H9 (cell line): ENCODE data around the gene FHIT. TPM values are rescaled to one million over a fixed set of nuclear protein-coding genes. Genes with fewer than 3 reads are reported as not detected.

Experiments
- DNase-seq: peaks from one replicate; pipeline ENCODE4 v3.0.0-alpha.2; 2017
- H2AFZ ChIP-seq: one replicate; pipeline ENCODE4 v1.6.1; 2013; ENCODE audit warnings: mild to moderate bottlenecking, low read length, control low read depth, moderate library complexity
- H2AK5ac ChIP-seq: 2 replicates; pipeline ENCODE4 v1.6.1; 2013; ENCODE audit warnings: low read length, control low read depth, mixed read lengths; ENCODE audit not compliant: insufficient read length
- H2BK120ac ChIP-seq: one replicate; pipeline ENCODE4 v1.6.1; 2013; ENCODE audit warnings: low read depth, mild to moderate bottlenecking, low read length, control low read depth, inconsistent platforms; ENCODE audit not compliant: poor library complexity, severe bottlenecking
- H2BK12ac ChIP-seq: 2 replicates; pipeline ENCODE4 v1.6.1; 2013; ENCODE audit warnings: low read length, control low read depth, mixed read lengths, low read depth; ENCODE audit not compliant: insufficient read length
- H2BK15ac ChIP-seq: 2 replicates; pipeline ENCODE4 v1.6.1; 2013; ENCODE audit warnings: low read depth, low read length, control low read depth
- H2BK20ac ChIP-seq: one replicate; pipeline ENCODE4 v1.6.1; 2013; ENCODE audit warnings: low read depth, mild to moderate bottlenecking, low read length, control low read depth, inconsistent platforms; ENCODE audit not compliant: poor library complexity, severe bottlenecking
- H2BK5ac ChIP-seq: 2 replicates; pipeline ENCODE4 v1.6.1; 2013; ENCODE audit warnings: low read length, control low read depth, mixed read lengths; ENCODE audit not compliant: insufficient read length
- H3K14ac ChIP-seq: 2 replicates; pipeline ENCODE4 v1.6.1; 2013; ENCODE audit warnings: low read length, control low read depth; ENCODE audit not compliant: insufficient read depth
- H3K18ac ChIP-seq: 2 replicates; pipeline ENCODE4 v1.6.1; 2013; ENCODE audit warnings: low read depth, mild to moderate bottlenecking, mixed read lengths, low read length, control low read depth; ENCODE audit not compliant: insufficient read length
- H3K23ac ChIP-seq: 2 replicates; pipeline ENCODE4 v1.6.1; 2013; ENCODE audit warnings: low read length, control low read depth, mixed read lengths, low read depth; ENCODE audit not compliant: insufficient read length
- H3K23me2 ChIP-seq: 2 replicates; pipeline ENCODE4 v1.6.1; 2013; ENCODE audit warnings: low read depth, mild to moderate bottlenecking, mixed read lengths, low read length, control low read depth; ENCODE audit not compliant: insufficient read length, poor library complexity, severe bottlenecking
- H3K27ac ChIP-seq: 2 replicates; pipeline ENCODE4 v1.5.1; 2013; ENCODE audit warnings: low read length, control low read depth, mixed read lengths, low read depth; ENCODE audit not compliant: insufficient read length
- H3K27me3 ChIP-seq: 2 replicates; pipeline ENCODE4 v1.6.1; 2013; ENCODE audit warnings: low read length, control low read depth, inconsistent platforms; ENCODE audit not compliant: insufficient read depth
- H3K4ac ChIP-seq: 2 replicates; pipeline ENCODE4 v1.6.1; 2013; ENCODE audit warnings: low read depth, mild to moderate bottlenecking, control low read depth, inconsistent platforms, low read length, moderate library complexity
- H3K4me1 ChIP-seq: 2 replicates; pipeline ENCODE4 v1.6.1; 2013; ENCODE audit warnings: low read length, control low read depth, inconsistent platforms; ENCODE audit not compliant: insufficient read depth
- H3K4me2 ChIP-seq: 2 replicates; pipeline ENCODE4 v1.6.1; 2013; ENCODE audit warnings: low read length, control low read depth, mixed read lengths; ENCODE audit not compliant: insufficient read length, insufficient read depth
- H3K56ac ChIP-seq: 2 replicates; pipeline ENCODE4 v1.6.1; 2013; ENCODE audit warnings: low read depth, mild to moderate bottlenecking, mixed read lengths, low read length, control low read depth; ENCODE audit not compliant: insufficient read length
- H3K79me1 ChIP-seq: 2 replicates; pipeline ENCODE4 v1.6.1; 2013; ENCODE audit warnings: low read depth, mild to moderate bottlenecking, moderate library complexity, low read length, control low read depth, inconsistent platforms; ENCODE audit not compliant: insufficient read depth, poor library complexity, severe bottlenecking
- H3K79me2 ChIP-seq: 2 replicates; pipeline ENCODE4 v1.6.1; 2013; ENCODE audit warnings: low read length, control low read depth, inconsistent platforms; ENCODE audit not compliant: insufficient read depth
- H3K9ac ChIP-seq: 2 replicates; pipeline ENCODE4 v1.6.1; 2013; ENCODE audit warnings: low read length, control low read depth, mixed read lengths; ENCODE audit not compliant: insufficient read length; ENCODE audit errors: extremely low read depth
- H3K9me3 ChIP-seq: one replicate; pipeline ENCODE4 v1.6.1; 2013; ENCODE audit warnings: low read depth, low read length, inconsistent platforms; ENCODE audit not compliant: control insufficient read depth
- H3T11ph ChIP-seq: one replicate; pipeline ENCODE4 v1.6.1; 2013; ENCODE audit warnings: mild to moderate bottlenecking, low read length, control low read depth, inconsistent platforms
- H4K20me1 ChIP-seq: one replicate; pipeline ENCODE4 v1.6.1; 2013; ENCODE audit not compliant: control insufficient read depth, insufficient read length, insufficient read depth
- H4K5ac ChIP-seq: 2 replicates; pipeline ENCODE4 v1.6.1; 2013; ENCODE audit warnings: low read depth, mild to moderate bottlenecking, mixed read lengths, low read length, control low read depth; ENCODE audit not compliant: insufficient read length
- H4K8ac ChIP-seq: replicated peaks from 2 replicates; pipeline ENCODE4 v1.6.1; 2013; ENCODE audit warnings: low read length, control low read depth, mixed read lengths, low read depth; ENCODE audit not compliant: insufficient read length
- H4K91ac ChIP-seq: 2 replicates; pipeline ENCODE4 v1.6.1; 2013; ENCODE audit warnings: low read depth, mild to moderate bottlenecking, moderate library complexity, mixed read lengths, low read length, control low read depth; ENCODE audit not compliant: insufficient read length
- H3K27ac Mint-ChIP-seq, 3 experiments: 2 replicates in 2 of 3; 3 replicates in 1 of 3; pipeline ENCODE4 v1.8.0; 2020 to 2021; ENCODE audit warnings: mixed read lengths in 3 of 3, mild to moderate bottlenecking in 1 of 3, moderate library complexity in 1 of 3
- H3K27me3 Mint-ChIP-seq: 2 replicates; pipeline ENCODE4 v1.8.0; 2021; ENCODE audit warnings: low read depth, mild to moderate bottlenecking, moderate library complexity, mixed read lengths
- H3K36me3 Mint-ChIP-seq, 3 experiments: 2 replicates in 2 of 3; 3 replicates in 1 of 3; pipeline ENCODE4 v1.8.0; 2020 to 2021; ENCODE audit warnings: low read depth in 3 of 3, mixed read lengths in 3 of 3; ENCODE audit not compliant: insufficient read depth in 1 of 3
- H3K4me1 Mint-ChIP-seq, 2 experiments: 2 replicates each; pipeline ENCODE4 v1.8.0; 2020; ENCODE audit warnings: mixed read lengths in 2 of 2
- H3K4me3 Mint-ChIP-seq, 2 experiments: 2 replicates in 1 of 2; 3 replicates in 1 of 2; pipeline ENCODE4 v1.8.0; 2020 to 2021; ENCODE audit warnings: mild to moderate bottlenecking in 2 of 2, mixed read lengths in 2 of 2, moderate library complexity in 1 of 2
- H3K9me3 Mint-ChIP-seq, 2 experiments: 2 replicates in 1 of 2; 3 replicates in 1 of 2; pipeline ENCODE4 v1.8.0; 2020; ENCODE audit warnings: mild to moderate bottlenecking in 2 of 2, mixed read lengths in 2 of 2, moderate library complexity in 1 of 2
- CTCF ChIP-seq: fragments of 200-600 bp; sonication (generic); conservative IDR thresholded peaks from 3 replicates; pipeline ENCODE4 v1.8.0; 2021; ENCODE audit warnings: antibody characterized with exemption, mild to moderate bottlenecking
- WGBS: extraction: QIAGEN DNeasy Blood & Tissue Kit; methylation state at CpG from one replicate; pipeline ENCODE4 v1.1.7; 2013; ENCODE audit warnings: missing lambda C conversion rate, low lambda C conversion rate, mixed read lengths; ENCODE audit not compliant: insufficient read length; ENCODE audit errors: extremely low coverage; 5-methylcytosine and 5-hydroxymethylcytosine counted together
- total RNA-seq: library from RNA; stranded (reverse); gene quantifications from 2 replicates; pipeline ENCODE4 v1.2.1, GENCODE V29; 2021

Gene FHIT
- total RNA-seq, 1 experiment from 2014 or later: 3.0 TPM

- no peak overlapping the region for H3K18ac ChIP-seq
- H3K4me2 ChIP-seq: no peak overlapping the region
- H2BK20ac ChIP-seq: no peak overlapping the region
- no peak overlapping the region for H2AK5ac ChIP-seq
- no peak overlapping the region for H3K4ac ChIP-seq
- Mint-ChIP-seq H3K4me3 (no peak overlapping the region), H3K27ac (no peak overlapping the region), H3K36me3 (peaks cover 0 to 5% (median 3%) of the 10 kb centered on the region in 3 experiments; a peak in 6 of 7 replicates), H3K9me3 (peaks cover 4 to 6% of the 10 kb centered on the region in 2 experiments; a peak in 3 of 5 replicates), H3K4me1 (no peaks in the 10 kb centered on the region), H3K27me3 (no peaks in the 10 kb centered on the region)
- H3K27me3 ChIP-seq: no peaks in the 10 kb centered on the region
- no peak for DNase-seq
- H3K14ac ChIP-seq: no peak overlapping the region
- no peak overlapping the region for H3K9ac ChIP-seq
- no peak overlapping the region for H3T11ph ChIP-seq
- H2AFZ ChIP-seq: no peak overlapping the region
- no peak overlapping the region for H4K91ac ChIP-seq
- H3K56ac ChIP-seq: no peak overlapping the region
- no peaks in the 10 kb centered on the region for H3K23me2 ChIP-seq
- no peak overlapping the region for H2BK5ac ChIP-seq
- no peak overlapping the region for H3K27ac ChIP-seq
- no peak overlapping the region for H4K8ac ChIP-seq
- H3K23ac ChIP-seq: no peak overlapping the region
- no peaks in the 10 kb centered on the region for H3K9me3 ChIP-seq
- H2BK15ac ChIP-seq: no peak overlapping the region
- H4K5ac ChIP-seq: no peak overlapping the region
- no CpG with 5 or more reads among the region's 3 CpGs for WGBS
- H2BK12ac ChIP-seq: no peak overlapping the region
- no peak for TF ChIP-seq CTCF
- no peaks in the 10 kb centered on the region for H3K4me1 ChIP-seq
- H3K79me2 ChIP-seq: no peaks in the 10 kb centered on the region
- no peak overlapping the region for H2BK120ac ChIP-seq
- no peaks in the 10 kb centered on the region for H4K20me1 ChIP-seq
- no peaks in the 10 kb centered on the region for H3K79me1 ChIP-seq
These were observed 1543.0 kb downstream of the FHIT start for GRCh38 chr3:59708202-59708601.
